HG02678 (cell line): Measurements from ENCODE around the gene ATP6V1B1.

ENCODE experiments used
- ATAC-seq: cut with Tn5 transposase; IDR thresholded peaks from one replicate; pipeline ENCODE4 v1.9.1; 2021; ENCODE audit warnings: mild to moderate bottlenecking, moderate library complexity; ENCODE audit not compliant: unreplicated experiment

The ATP6V1B1 gene

DNA sequence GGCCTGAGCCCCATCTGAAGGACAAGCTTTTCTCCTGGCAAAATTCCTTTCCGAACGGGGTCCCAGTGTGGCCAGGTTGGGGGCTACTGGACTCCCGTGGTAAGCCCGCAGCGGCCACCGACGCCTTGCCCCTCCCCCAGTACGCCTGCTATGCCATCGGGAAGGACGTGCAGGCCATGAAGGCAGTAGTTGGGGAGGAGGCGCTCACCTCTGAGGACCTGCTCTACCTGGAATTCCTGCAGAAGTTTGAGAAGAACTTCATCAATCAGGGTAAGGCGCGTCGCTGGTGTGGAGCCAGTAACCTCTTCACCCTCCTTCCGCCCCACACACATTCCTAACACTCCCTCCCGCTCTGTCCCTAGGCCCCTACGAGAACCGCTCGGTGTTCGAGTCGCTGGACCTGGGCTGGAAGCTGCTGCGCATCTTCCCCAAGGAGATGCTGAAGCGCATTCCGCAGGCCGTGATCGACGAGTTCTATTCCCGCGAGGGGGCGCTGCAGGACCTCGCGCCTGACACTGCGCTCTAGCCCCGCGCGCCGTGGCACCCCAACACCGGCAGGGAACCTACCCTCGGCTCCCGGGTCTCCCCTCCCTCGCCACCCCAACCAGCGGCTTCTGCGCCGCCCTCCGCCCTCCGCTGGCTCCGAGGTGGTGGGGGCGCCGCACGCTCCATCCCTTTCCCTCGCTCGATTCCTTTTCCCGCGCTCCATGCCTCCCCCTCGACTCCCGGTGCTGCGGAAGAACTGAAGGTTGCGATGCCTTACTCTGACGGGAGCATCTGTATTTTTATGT, 29.1 kb downstream of the ATP6V1B1 start:
- peak; percentile 83 for ATAC-seq

DNA sequence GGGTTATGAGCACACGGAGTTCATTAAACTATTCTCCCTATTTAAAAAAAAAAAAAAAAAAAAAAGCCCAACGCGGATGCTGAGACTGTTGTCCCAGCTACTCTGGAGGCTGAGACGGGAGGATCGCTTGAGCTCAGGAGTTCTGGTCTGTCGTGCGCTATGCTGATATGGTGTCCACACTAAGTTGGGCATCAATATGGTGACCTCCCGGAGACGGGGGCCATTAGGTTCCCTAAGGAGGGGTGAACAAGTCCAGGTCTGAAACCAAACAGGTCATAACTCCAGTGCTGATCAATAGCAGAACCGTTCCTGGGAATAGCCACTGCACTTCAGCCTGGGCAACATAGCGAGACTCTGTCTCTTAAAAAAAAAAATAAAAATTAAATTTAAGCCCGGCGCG, 29.8 kb downstream of the ATP6V1B1 start:
- ATAC-seq: no peak

DNA sequence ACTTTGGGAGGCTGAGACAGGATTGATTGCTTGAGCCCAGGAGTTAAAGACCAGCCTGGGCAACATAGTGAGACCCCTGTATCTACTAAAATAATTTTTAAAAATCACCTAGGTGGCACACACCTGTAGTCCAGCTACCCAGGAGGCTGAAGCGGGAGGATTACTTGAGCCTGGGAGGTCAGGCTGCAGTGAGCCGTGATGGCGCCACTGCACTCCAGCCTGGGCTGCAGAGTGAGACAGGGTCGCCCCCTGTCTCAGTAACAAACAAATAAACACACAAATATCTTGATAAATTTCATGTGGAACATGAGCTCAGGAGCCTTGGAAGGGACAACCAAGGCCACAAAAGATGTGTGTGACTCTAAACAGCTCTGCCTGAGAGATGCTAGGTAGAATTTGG, 31.0 kb downstream of the ATP6V1B1 start:
- no peak for ATAC-seq

DNA sequence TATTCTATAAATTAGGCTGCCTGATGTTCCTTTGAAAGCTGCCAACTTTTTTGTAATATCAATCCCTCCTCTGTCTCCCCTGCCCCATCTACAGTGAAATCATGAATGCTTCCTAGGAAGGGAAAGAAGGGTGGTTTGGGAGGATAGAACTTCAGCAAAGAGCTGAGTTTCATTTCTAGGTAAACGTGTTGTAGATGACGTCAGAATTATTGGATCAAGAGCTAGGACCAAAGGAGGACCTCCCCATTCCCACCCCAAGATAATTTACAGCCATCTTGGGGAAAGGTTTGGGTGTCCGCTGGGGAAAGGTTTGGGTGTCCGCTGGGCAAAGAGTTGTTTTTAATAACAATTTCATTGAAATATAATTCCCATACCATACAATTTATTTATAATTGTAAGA, 31.5 kb downstream of the ATP6V1B1 start:
- no peak for ATAC-seq

DNA sequence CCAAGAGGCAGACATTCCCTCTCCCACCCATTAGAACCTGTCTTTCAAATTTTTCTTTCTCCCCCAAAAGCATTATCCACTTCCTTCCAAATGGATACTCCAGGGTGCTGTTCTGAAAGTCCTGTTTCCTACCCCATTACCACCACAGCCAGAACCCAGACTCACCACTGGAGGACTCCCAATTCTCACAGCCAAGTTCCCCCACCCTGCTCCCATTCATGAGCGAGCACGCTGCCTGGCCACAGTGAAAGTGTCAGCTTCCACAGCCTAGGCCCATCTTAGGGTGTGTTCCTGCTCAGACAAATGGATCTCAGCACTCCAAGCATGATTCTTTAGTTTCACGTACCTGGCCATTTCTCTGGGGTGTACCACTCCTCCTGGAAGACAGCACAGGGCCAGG, 38.9 kb downstream of the ATP6V1B1 start:
- no peak for ATAC-seq

DNA sequence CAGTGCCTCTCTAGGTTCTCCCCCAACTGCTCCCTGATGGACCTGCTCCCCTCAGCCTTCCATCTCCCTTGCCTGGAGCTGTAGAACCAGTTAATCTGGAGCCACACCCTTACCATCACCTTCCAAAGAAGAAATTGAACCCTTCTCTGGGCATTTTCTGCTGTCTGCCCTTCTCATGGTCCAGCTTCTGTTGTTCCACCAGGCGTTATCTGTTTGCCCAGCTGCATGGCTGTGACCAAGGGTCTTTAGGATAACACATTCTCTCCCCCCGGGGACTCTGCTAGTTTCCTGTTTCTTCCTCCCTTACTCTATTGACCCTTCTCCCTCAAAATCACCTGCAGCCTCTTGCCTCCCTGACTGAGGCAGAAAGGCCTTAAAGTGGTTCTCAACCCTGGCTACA, 39.5 kb downstream of the ATP6V1B1 start:
- no peak for ATAC-seq

DNA sequence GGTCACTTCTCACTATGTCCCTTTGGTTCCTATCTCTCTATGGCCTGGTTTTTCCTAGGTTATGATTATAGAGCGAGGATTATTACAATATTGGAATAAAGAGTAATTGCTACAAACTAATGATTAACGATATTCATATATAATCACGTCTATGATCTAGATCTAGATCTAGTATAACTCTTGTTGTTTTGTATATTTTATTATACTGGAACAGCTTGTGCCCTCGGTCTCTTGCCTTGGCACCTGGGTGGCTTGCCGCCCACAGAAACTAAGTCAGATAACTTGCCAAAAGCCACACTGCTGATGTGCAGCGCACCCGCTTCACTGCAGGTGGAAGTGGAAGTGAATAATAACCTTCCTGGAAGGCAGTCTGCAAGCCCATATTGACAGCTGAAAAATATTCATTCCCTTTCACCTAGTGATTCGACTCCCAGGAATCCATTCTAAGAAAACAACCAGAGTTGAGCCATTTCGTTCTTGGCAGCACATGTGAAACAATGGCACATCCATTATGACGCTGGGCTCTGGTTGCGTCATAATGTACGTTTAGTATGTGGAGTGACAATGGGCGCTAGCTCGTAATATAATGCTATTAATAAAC, 42.0 kb downstream of the ATP6V1B1 start:
- no peak for ATAC-seq

DNA sequence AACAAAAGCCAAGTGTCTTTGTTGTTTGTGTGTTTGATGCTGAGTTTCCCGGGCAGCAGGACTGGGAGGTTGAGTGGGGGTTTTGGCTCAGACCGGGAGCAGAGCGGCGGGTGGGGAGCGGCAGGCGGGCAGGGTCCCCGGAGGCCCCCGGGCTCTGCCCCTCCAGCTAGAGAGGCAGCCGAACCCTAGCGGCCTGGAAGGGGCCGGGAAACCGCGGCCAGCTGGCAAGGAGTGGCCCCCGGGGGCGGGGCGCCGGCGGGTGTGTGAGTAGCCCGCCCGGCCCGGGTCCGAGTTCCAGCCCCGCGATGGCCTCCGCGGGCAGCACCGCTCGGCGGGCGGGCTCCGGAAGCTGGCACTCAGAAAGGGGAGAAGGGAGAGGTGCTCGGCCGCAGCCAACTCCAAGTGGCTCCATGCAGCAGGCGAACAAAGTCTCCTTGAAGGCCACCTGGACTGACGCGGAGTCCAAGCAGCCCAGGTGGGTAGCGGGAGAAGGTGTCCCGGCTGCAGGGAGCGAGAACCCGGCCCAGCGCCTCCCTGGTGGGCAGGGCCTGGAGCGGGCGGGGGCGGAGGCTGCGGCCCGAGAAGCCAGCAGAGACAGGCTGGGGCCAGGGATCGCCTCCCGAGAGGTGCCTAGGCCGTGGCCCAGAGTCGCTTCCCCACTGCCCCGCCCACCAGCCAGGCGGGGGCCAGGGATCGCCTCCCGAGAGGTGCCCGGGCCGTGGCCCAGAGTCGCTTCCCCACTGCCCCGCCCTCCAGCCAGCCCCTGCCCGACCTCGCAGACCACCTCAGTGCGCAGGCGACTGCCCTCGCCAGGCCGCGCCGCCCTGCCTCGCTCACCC, 42.9 kb downstream of the ATP6V1B1 start, which contains the start of gene ANKRD53:
ANKRD53 (plus strand) TSS at position 290 of the 839 bp plus-strand sequence; CDS start at position 306, 16 bp downstream.
- no peak for ATAC-seq

DNA sequence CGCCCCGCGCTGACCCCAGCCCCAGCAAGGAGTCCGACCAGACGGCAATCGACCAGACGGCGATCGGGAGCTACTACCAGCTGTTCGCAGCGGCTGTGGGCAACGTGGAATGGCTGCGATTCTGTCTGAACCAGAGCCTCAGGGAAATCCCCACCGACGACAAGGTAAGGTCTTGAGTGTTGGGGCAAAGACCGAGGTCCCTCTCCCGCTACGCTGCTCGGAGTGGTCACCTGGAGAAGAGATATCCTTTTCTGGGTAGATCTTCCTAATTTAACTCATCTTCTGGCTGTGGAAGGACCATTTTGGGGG, 43.4 kb downstream of the ATP6V1B1 start:
- no peak for ATAC-seq

DNA sequence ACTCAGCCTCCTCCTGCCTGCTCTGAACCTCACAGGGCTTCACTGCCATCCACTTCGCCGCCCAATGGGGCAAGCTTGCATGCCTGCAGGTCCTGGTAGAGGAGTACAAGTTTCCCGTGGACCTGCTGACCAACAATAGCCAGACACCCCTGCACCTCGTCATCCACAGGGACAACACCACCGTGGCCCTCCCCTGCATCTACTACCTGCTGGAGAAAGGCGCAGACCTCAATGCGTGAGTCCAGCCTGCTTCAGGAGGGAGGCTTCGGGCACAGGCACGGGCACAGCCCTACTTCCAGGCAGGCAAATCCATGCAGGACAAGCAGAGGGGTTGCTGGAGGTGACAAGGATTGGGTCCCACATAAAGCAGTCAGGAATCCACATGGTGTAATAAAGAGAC, 43.9 kb downstream of the ATP6V1B1 start:
- ATAC-seq: no peak

DNA sequence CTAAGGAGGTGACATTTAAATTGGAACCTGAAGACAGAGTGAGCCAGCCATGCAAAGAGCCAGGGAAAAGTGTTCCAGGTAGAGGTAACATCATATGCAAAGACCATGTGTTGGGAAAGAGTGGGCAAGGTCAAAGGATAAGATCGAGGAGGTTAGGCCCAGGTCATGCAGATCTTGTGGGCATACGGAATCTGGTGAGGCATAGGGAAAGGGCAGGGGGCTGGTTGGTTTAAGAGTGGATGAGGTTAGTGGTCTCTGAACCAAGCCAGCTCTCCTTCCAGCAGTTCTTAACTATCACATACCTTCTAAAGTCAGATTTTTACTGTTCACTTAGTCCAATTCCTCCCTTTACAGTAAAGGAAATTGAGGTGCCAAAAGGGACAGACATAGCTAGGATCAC, 45.7 kb downstream of the ATP6V1B1 start:
- no peak for ATAC-seq

DNA sequence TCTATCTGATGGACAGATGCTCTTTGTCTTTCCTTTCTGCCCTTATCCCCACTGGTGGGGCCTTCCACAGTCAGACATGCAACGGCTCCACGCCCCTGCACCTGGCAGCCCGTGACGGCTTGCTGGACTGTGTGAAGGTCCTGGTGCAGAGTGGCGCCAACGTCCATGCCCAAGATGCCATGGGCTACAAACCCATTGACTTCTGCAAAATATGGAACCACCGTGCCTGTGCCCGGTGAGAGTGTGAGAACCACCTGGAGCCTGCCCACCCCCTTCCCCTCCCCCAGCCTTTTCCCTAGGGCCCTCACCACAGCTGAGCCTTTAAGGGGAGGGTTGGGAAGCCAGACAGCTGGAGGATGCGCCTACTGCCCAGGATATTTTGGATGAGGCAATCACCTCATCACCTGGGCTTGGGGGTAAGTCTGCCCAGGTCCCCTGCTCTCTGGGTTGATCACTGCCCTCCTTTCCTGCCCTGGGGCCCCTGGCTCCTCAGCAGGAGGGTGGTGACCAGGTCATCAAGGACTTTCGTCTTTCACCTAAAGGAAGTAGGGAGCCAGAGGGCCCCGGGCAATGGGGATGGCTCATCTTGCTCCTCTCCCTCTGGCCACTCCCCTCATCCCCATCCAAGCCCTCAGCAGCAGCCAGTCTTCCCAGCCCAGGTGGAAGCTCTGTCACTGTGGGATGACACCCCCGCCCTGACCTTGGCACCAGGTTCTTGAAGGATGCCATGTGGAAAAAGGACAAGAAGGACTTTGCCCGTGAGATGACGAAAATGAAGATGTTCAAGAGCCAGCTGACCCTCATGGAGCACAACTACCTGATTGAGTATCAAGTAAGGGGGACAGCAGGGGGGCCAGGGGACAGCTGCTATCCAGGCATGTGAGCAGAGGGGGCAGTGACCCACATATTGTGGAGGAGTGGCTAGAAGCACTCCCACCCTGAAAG, 46.4 kb downstream of the ATP6V1B1 start:
- no peak for ATAC-seq

DNA sequence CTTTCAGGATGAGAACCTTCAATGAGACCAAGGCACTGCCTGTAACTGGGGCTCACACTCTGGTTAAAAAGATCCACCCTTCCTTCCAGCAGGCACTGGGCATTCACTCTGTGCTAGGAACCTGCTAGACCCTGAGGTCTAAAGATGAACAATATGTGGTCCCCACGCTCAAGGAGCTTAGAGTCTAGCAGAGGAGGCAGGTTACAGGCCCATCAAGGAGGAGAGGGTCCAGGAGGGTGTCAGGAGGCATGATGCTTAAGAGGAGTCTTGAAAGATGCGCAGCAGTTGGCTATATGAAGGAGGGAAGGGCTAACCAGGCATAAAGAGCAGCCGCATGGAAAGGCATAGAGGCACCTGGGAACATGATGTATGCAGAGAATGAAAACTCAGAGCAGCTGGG, 47.3 kb downstream of the ATP6V1B1 start:
- ATAC-seq: no peak

DNA sequence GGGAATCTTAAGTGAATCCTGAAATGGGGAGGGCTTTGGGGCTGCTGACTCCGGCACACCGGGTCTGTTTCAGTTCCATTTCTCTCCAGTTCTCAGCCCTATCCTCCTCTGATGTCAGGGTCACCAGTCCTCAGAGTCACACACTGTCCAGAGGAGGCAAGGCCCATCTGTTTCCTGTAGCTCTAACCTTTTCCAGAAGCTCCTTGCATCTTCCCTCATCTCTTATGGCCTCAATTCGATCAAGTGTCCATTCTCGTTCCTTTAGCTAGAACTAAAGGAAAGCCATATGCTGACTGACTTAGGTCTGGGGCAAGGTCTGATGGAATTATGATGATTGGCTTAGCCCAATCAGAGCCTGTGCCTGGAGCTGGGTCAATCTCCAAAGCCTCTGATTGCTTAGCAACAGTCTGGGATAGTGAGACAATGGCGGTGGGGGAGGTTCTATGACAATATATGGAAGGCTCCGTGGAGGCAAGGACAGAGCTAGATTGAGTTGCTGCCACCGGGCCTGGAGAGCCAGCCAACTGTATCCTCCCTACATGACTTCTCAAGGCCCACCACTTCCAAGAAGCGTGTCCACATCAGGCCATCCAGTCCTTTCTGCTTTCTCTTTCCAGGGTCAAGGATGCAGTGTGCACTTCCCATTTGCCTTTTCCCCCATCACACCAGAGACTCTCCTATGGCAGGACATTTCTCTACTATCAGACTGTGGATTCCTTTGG, 48.0 kb downstream of the ATP6V1B1 start:
- ATAC-seq: no peak

DNA sequence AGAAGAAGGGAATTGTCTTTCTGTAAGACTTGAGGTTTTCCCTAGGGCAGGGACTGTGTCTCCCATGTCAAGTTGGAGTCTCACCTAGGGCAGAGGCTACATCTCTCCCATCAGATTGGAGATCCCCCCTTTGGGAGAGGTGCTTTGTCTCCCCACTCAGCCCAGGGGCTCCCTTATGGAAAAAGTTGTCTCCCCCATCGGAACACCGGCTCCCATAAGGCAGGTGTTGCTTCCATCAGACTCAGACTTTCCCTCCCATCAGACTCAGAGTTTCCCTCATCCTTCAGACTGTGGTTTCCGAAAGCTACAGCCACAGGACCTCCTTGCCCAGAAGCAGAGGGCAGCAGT, 48.5 kb downstream of the ATP6V1B1 start:
- ATAC-seq: no peak

DNA sequence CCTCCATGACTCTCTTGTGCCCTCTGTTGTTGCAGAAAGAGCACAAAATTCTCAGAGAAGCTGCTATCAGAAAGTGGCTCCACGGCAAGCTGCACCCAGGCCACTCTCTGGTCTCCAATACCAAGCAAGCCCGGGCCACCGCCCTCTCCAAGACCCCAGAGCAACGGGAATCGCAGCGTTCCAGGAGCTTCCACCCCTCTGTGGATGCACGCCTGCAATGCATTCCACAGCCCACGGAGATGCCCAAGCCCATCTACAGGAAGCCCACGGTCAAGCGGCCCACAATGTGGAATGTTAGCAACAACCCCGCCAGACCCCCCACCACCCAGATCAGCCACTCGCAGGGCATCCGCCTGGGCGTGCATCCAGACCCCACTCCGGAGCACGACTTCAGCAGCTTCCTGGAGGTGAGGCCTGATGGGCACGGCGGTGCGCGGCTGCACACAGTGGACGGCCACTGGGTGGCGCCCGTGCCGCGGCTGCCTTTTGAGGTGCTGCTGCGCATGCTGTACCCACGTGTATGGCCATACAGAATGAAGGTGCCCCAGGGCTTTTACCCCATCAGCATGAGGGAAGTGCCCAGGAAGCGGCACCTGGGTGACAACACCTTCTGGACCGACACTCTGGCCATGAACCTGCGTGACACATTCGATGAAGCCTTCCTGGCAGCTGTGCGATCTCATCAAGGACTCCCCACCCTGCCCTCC, 49.0 kb downstream of the ATP6V1B1 start:
- peak; percentile 96 for ATAC-seq

DNA sequence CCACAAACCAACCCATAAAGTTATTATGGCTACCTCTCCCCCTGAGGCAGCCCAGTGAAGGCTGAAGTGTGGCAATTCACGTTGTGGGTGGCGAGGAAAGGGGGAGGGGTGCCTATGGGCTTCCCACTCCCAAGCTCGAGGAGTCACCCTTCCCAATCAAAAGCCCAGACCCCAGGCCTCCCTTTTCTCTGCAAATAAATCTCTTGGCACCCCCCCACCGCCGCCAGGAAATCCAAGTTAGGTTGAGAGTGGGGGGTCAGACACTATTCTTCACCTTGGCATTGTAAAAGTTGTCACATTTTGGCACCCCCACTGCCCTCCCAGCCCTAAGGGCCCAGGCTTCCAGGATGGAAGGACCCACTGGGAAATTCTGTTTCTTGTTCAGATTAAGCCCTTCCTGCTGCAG, 49.6 kb downstream of the ATP6V1B1 start:
- no peak for ATAC-seq

DNA sequence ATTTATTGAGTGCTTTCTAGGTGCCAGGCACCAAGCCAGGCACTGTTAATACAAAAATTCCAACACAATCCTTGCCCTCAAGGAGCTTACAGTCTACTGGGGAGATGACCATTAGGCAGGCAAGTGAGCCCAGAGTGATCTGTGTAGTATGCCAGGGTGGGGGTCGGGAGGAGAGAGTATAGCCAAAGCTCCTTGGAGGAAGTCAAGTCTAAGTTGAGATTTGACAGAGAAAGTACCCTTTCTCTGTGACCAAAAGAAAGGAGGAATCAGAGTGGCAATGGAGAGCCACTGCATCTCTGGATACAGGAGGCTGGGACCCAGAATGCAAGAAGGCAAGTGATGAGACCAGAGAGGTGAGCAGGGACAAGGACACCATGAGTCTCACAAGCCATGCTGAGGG, 50.3 kb downstream of the ATP6V1B1 start:
- no peak for ATAC-seq

DNA sequence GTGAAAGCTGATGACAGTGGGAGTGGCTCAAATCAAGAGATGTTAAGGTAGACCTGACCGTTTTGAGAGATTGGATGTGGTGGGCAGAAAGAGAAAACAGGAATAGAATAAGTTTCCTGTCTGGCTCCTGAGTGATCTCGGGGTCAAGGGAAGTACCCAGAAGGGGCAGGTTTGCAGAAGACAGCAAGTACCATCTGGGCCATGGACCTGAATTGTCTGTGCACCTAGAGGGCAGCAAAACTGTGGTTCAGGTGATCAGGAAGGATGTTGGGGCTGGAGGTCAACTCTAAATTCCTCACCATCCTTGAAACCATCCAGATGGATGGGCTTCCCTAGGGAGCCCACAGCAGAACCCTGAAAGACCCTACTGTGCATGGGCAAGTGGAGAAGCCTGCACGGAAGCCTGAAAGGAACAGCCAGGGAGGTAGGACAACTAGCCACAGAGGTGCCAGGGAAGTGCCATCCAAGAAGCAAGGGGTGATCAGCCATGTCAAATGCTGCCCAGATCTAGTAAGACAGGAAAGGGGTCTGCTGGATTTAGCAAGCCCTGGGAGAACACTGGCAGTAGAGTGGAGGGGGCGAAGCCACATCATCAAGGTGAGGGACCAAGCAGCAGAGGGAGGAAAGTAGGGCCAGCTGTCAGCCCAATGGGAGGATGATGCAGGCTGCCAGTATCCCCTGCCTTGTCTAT, 50.9 kb downstream of the ATP6V1B1 start:
- ATAC-seq: no peak
